Common myeloid progenitor, CD34-positive (primary cell): ENCODE results near the gene IQCH.

ENCODE experiments used
- CTCF ChIA-PET: fragments of 350-600 bp; sonication (Branson Sonifier 250); formaldehyde crosslinking; loops from one replicate; lab custom pipeline; 2021; ENCODE audit warnings: antibody characterized with exemption; lab: Charles Lee
- POLR2A ChIA-PET: fragments of 350-600 bp; sonication (Branson Sonifier 250); formaldehyde crosslinking; loops from one replicate; lab custom pipeline; 2021; ENCODE audit warnings: antibody characterized with exemption; lab: Charles Lee
- DNase-seq, 3 donors: peaks; one replicate each; pipeline versions ENCODE4 v3.0.0 to v3.0.0-alpha.2; 2013
- H3K27ac ChIP-seq, 2 experiments: 1 replicate in 1 of 2; 2 replicates in 1 of 2; pipeline ENCODE4 v1.7.0; 2013; ENCODE audit warnings: inconsistent platforms in 2 of 2, low read length in 2 of 2, mild to moderate bottlenecking in 2 of 2, low read depth in 1 of 2, moderate library complexity in 1 of 2; ENCODE audit not compliant: severe bottlenecking in 2 of 2, insufficient read depth in 1 of 2, poor library complexity in 1 of 2
- H3K27me3 ChIP-seq, 5 experiments: replicated peaks in 2 of 5; 1 replicate in 3 of 5; 2 replicates in 2 of 5; pipeline versions ENCODE4 v1.6.1 to v1.7.0; 2013; ENCODE audit warnings: low read length in 4 of 5, mild to moderate bottlenecking in 2 of 5, moderate library complexity in 2 of 5, inconsistent platforms in 1 of 5; ENCODE audit not compliant: insufficient read depth in 5 of 5, control insufficient read depth in 4 of 5
- H3K36me3 ChIP-seq, 4 experiments: 1 replicate in 2 of 4; 2 replicates in 2 of 4; pipeline versions ENCODE4 v1.6.1 to v1.7.0; 2013; ENCODE audit warnings: low read length in 3 of 4, control low read depth in 1 of 4, mild to moderate bottlenecking in 1 of 4; ENCODE audit not compliant: control insufficient read depth in 4 of 4, insufficient read depth in 4 of 4
- H3K4me1 ChIP-seq, 4 experiments: 1 replicate in 3 of 4; 2 replicates in 1 of 4; pipeline versions ENCODE4 v1.6.1 to v1.7.1; 2013; ENCODE audit warnings: low read length in 3 of 4, mild to moderate bottlenecking in 3 of 4, control low read depth in 1 of 4, inconsistent platforms in 1 of 4, moderate library complexity in 1 of 4; ENCODE audit not compliant: control insufficient read depth in 4 of 4, insufficient read depth in 4 of 4; ENCODE audit errors: control extremely low read depth in 1 of 4
- H3K4me3 ChIP-seq, 7 experiments: 1 replicate in 4 of 7; 2 replicates in 3 of 7; pipeline versions ENCODE4 v1.5.1 to v1.7.0; 2013; ENCODE audit warnings: mild to moderate bottlenecking in 7 of 7, low read length in 6 of 7, moderate library complexity in 6 of 7, inconsistent platforms in 2 of 7, low read depth in 2 of 7, control low read depth in 1 of 7; ENCODE audit not compliant: insufficient read depth in 4 of 7, control insufficient read depth in 1 of 7; ENCODE audit errors: extremely low read depth in 1 of 7
- H3K9me3 ChIP-seq, 5 experiments: 1 replicate in 4 of 5; 2 replicates in 1 of 5; pipeline versions ENCODE4 v1.6.1 to v1.7.1; 2013; ENCODE audit warnings: low read length in 4 of 5, mild to moderate bottlenecking in 2 of 5, inconsistent platforms in 1 of 5, low read depth in 1 of 5, moderate library complexity in 1 of 5; ENCODE audit not compliant: control insufficient read depth in 4 of 5, insufficient read depth in 2 of 5; ENCODE audit errors: control extremely low read depth in 1 of 5
- WGBS: methylation state at CpG from one replicate; pipeline ENCODE4 v1.1.5; 2013; ENCODE audit not compliant: insufficient coverage; 5-methylcytosine and 5-hydroxymethylcytosine counted together

The IQCH gene

DNA sequence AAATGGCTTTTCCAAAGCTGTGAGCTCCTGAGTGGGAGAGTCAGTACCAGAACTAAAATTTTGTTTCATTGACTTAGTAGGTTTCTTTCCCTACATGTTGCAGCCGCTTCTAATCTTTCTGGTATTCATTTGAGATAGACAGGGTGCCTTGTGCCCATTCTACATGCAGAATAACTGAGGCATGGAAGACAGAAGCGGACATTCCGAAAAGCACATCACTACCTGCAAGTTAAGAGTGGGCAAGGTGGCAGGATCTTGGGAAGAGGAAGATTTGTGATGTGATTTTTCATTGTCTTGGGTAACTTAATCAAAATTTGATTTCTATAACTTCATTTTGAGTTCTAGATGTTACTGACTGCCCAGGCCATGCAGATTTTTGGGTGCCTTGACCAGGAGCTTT lies 289.9 kb downstream of the IQCH start:
- ChIA-PET POLR2A (no interaction called here), CTCF (no interaction called here)
- peaks cover 5 to 19% (median 12%) of the 10 kb centered on the region in 4 experiments for H3K36me3 ChIP-seq
- peaks cover 5 to 37% (median 28%) of the 10 kb centered on the region in 4 experiments for H3K4me1 ChIP-seq
- no peak overlapping the region for H3K4me3 ChIP-seq
- no peaks in the 10 kb centered on the region for H3K9me3 ChIP-seq
- H3K27ac ChIP-seq, result no peak overlapping the region
- DNase-seq, result no peak
- WGBS, result 92% methylated on average over 2 of the region's 3 CpGs
- H3K27me3 ChIP-seq, result no peaks in the 10 kb centered on the region

DNA sequence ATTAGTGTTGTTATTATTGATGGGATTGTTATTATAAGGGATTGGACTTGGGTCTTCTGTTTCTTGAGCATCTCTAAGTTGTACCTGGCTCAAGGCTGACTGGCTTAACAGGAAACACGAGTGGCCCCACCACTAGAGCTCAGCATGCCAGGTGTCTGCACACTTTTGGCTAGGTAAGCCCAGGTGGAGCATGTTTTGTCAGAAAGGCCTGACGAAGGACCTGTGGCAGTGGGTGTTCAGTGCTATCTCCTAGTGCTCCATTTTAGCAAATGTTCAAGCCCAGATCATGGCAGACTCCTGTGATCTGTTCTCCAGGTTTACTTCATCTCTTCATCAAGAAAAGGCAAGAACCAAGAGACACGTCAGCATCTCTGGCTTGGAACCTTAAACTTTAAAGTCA lies 291.3 kb downstream of the IQCH start:
- WGBS, result 92% methylated on average over 3 of the region's 3 CpGs
- POLR2A ChIA-PET, result no interaction called here
- Histone ChIP-seq H3K4me1 (peaks cover 0 to 28% (median 21%) of the 10 kb centered on the region in 4 experiments), H3K27ac (no peak overlapping the region), H3K27me3 (no peaks in the 10 kb centered on the region), H3K9me3 (no peaks in the 10 kb centered on the region), H3K4me3 (no peak overlapping the region), H3K36me3 (peaks cover 5 to 24% (median 15%) of the 10 kb centered on the region in 4 experiments)
- CTCF ChIA-PET, result interaction anchor here (1.1 kb wide), 1 partner anchor 19 kb away, joined by 3 read pairs; no protein-coding TSS in a partner anchor
- no peak for DNase-seq

DNA sequence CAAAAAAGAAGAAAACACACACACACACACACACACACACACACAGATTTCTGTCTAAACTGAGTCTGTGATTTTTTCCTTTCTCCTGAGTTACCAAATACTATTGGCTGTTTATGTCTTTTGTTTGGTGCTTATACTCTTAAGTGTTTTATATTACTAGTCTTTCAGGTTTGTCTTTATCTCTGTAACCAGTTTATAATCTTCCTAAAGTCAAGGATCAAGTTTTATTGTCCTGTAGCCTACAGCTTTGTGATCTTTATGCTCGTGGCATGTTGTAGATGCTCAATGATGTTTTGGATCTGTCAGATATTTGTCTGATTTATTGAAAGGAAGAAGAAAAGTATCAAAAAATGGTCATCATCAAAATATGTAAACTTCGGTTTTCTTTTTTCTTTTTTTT lies 292.5 kb downstream of the IQCH start:
- Histone ChIP-seq H3K4me1 (peaks cover 0 to 24% (median 13%) of the 10 kb centered on the region in 4 experiments), H3K27ac (no peak overlapping the region), H3K9me3 (no peaks in the 10 kb centered on the region), H3K27me3 (no peaks in the 10 kb centered on the region), H3K4me3 (no peak overlapping the region), H3K36me3 (peaks cover 12 to 33% (median 17%) of the 10 kb centered on the region in 4 experiments)
- ChIA-PET CTCF (interaction anchor here (0.7 to 1.1 kb wide), 2 partner anchors 18 to 53 kb away, joined by 3 read pairs; no protein-coding TSS in a partner anchor), POLR2A (no interaction called here)
- 80% methylated on average over 1 of the region's 2 CpGs for WGBS
- DNase-seq, result no peak

DNA sequence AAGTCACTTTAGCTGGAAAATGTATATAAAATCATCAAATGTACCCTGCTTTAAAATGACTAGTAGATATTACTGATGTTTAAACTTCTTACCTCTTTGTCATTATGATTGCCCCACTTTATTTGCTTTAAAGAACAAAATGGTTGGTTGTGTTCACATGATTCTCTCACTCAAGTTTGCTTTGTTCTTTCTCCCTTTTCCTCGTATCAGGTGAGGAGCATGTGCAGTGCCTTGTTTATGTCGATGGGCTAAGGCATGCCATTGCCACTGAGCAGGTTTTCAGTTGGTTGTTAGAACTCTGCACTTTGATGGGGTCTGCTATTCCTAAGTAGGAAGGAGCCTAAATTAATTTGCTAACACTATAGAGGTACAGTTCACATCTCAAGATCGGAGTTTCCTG lies 293.2 kb downstream of the IQCH start:
- CTCF ChIA-PET, result no interaction called here
- H3K4me1 ChIP-seq, result peaks cover 0 to 22% (median 13%) of the 10 kb centered on the region in 4 experiments
- H3K27me3 ChIP-seq, result no peaks in the 10 kb centered on the region
- H3K4me3 ChIP-seq, result no peak overlapping the region
- POLR2A ChIA-PET, result no interaction called here
- H3K9me3 ChIP-seq, result no peaks in the 10 kb centered on the region
- H3K27ac ChIP-seq, result no peak overlapping the region
- 80% methylated on average over 1 of the region's 3 CpGs for WGBS
- no peak for DNase-seq
- peaks cover 12 to 37% (median 18%) of the 10 kb centered on the region in 4 experiments for H3K36me3 ChIP-seq

- no peaks in the 10 kb centered on the region for H3K9me3 ChIP-seq
- H3K27ac ChIP-seq, result no peak overlapping the region
- ChIA-PET POLR2A (no interaction called here), CTCF (no interaction called here)
- H3K4me3 ChIP-seq, result no peak overlapping the region
- DNase-seq, result no peak
- no peaks in the 10 kb centered on the region for H3K27me3 ChIP-seq
- peaks cover 0 to 17% (median 9%) of the 10 kb centered on the region in 4 experiments for H3K4me1 ChIP-seq
- WGBS, result 100% methylated on average over 1 of the region's 2 CpGs
- H3K36me3 ChIP-seq, result peaks cover 13 to 40% (median 21%) of the 10 kb centered on the region in 4 experiments
Measured at GRCh38 chr15:67548236-67548852, 293.8 kb downstream of the IQCH start.

- Histone ChIP-seq H3K27me3 (no peaks in the 10 kb centered on the region), H3K9me3 (no peaks in the 10 kb centered on the region), H3K27ac (no peak overlapping the region), H3K4me3 (no peak overlapping the region), H3K36me3 (peaks cover 13 to 40% (median 21%) of the 10 kb centered on the region in 4 experiments), H3K4me1 (peaks cover 0 to 10% (median 2%) of the 10 kb centered on the region in 4 experiments)
- POLR2A ChIA-PET, result interaction anchor here (0.6 kb wide), 1 partner anchor 27 kb away, joined by 7 read pairs; no protein-coding TSS in a partner anchor
- WGBS, result 91% methylated on average over 4 of the region's 8 CpGs
- CTCF ChIA-PET, result interaction anchor here (0.9 to 1.9 kb wide), 2 partner anchors 9 to 48 kb away, joined by 3 to 6 read pairs; no protein-coding TSS in a partner anchor
- peak in 1 of 3 donors; percentile 24 for DNase-seq
Measured at GRCh38 chr15:67548862-67549651, 294.5 kb downstream of the IQCH start.
